BE2C (cell line): Measurements from ENCODE around the gene IFT74.

Experiments used
- DNase-seq: peaks from one replicate; pipeline ENCODE4 v3.0.0-alpha.2; 2020
- H3K27me3 ChIP-seq: fragments of 250-450 bp; sonication (Bioruptor Pico); 2 replicates; pipeline ENCODE4 v1.5.1; 2020; ENCODE audit warnings: mild to moderate bottlenecking
- H3K36me3 ChIP-seq: fragments of 250-450 bp; sonication (Bioruptor Pico); 2 replicates; pipeline ENCODE4 v1.5.1; 2020; ENCODE audit warnings: mild to moderate bottlenecking
- H3K4me1 ChIP-seq: fragments of 250-450 bp; sonication (Bioruptor Pico); 2 replicates; pipeline ENCODE4 v1.5.1; 2020
- H3K4me3 ChIP-seq: 2 replicates; pipeline ENCODE4 v1.5.1; 2011; ENCODE audit warnings: low read depth, low read length
- H3K9me3 ChIP-seq: fragments of 250-450 bp; sonication (Bioruptor Pico); 2 replicates; pipeline ENCODE4 v1.5.1; 2020
- TF ChIP-seq, protein P1 (sequence below): IDR thresholded peaks from 2 replicates; pipeline ENCODE4 v1.5.1; 2012; ENCODE audit warnings: mild to moderate bottlenecking, low read depth, low read length

The IFT74 gene

DNA sequence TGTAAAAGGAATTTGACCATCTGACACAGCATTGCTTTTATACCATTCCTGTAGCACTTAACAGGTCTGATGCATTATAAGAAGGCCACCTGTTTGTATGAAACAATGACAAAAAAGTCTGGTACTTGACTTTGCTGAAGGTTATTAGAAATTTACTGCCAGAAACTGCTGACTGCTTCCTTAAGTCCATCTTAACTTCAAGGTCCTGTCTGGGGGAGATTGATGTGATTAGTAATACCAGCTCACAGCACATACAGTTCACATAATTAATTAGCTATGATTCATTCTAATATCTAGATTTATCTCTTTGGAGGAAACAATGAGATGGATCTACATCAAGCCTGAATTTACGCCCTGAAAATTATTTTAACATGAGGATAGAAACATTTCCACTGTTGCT, 103.2 kb downstream of the IFT74 start:
- Histone ChIP-seq H3K4me1 (peaks cover 7% of the 10 kb centered on the region; the same call in 1 of the 2 replicates), H3K9me3 (no peaks in the 10 kb centered on the region), H3K36me3 (no peaks in the 10 kb centered on the region), H3K4me3 (no peak overlapping the region), H3K27me3 (no peaks in the 10 kb centered on the region)
- TF ChIP-seq, protein P1, sequence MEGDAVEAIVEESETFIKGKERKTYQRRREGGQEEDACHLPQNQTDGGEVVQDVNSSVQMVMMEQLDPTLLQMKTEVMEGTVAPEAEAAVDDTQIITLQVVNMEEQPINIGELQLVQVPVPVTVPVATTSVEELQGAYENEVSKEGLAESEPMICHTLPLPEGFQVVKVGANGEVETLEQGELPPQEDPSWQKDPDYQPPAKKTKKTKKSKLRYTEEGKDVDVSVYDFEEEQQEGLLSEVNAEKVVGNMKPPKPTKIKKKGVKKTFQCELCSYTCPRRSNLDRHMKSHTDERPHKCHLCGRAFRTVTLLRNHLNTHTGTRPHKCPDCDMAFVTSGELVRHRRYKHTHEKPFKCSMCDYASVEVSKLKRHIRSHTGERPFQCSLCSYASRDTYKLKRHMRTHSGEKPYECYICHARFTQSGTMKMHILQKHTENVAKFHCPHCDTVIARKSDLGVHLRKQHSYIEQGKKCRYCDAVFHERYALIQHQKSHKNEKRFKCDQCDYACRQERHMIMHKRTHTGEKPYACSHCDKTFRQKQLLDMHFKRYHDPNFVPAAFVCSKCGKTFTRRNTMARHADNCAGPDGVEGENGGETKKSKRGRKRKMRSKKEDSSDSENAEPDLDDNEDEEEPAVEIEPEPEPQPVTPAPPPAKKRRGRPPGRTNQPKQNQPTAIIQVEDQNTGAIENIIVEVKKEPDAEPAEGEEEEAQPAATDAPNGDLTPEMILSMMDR: no peak
- no peak for DNase-seq

DNA sequence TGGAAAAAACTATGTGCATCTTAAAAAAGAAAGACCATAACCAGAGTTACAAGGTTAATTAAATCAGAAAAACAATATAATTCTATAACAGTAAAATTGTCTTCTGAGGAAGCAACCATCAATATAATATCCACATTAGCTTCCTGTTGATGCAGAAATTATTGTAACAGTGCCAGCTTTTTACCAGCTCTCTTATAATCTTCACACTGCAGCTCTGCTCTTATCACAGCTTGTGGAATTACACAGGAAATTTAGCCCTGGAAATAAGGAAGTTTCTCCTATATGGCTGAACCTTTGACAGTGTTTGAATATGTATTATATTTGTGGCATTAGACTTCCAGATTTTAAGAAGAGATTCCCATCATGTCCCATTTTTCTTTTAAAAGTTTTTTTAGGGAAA, 103.7 kb downstream of the IFT74 start:
- H3K36me3 ChIP-seq: no peaks in the 10 kb centered on the region
- no peaks in the 10 kb centered on the region for H3K9me3 ChIP-seq
- TF ChIP-seq, protein P1: no peak
- no peak for DNase-seq
- H3K4me3 ChIP-seq: no peak overlapping the region
- H3K4me1 ChIP-seq: peaks cover 7% of the 10 kb centered on the region; the same call in 1 of the 2 replicates
- H3K27me3 ChIP-seq: no peaks in the 10 kb centered on the region

DNA sequence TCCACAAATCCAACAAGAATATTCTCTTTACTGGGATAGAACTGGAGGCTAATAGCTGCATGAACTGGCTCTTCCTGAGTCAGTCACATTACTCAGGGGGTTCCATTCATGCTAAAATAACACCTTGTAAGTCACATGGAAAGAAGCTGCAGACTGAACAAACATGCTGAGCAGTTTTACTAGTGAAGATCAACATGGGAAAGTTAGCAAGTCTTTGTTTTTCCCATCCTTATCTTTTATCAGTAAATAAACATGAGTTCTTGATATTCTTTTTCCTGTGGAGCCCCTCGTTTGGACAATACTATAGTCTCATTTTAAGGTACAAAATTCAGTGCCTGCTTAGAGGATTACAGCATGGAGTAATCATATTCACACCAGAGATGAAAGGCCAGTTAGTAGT, 109.1 kb downstream of the IFT74 start:
- Histone ChIP-seq H3K4me3 (no peak overlapping the region), H3K9me3 (no peaks in the 10 kb centered on the region), H3K4me1 (no peaks in the 10 kb centered on the region), H3K36me3 (no peaks in the 10 kb centered on the region), H3K27me3 (no peaks in the 10 kb centered on the region)
- no peak for DNase-seq
- TF ChIP-seq, protein P1: no peak

DNA sequence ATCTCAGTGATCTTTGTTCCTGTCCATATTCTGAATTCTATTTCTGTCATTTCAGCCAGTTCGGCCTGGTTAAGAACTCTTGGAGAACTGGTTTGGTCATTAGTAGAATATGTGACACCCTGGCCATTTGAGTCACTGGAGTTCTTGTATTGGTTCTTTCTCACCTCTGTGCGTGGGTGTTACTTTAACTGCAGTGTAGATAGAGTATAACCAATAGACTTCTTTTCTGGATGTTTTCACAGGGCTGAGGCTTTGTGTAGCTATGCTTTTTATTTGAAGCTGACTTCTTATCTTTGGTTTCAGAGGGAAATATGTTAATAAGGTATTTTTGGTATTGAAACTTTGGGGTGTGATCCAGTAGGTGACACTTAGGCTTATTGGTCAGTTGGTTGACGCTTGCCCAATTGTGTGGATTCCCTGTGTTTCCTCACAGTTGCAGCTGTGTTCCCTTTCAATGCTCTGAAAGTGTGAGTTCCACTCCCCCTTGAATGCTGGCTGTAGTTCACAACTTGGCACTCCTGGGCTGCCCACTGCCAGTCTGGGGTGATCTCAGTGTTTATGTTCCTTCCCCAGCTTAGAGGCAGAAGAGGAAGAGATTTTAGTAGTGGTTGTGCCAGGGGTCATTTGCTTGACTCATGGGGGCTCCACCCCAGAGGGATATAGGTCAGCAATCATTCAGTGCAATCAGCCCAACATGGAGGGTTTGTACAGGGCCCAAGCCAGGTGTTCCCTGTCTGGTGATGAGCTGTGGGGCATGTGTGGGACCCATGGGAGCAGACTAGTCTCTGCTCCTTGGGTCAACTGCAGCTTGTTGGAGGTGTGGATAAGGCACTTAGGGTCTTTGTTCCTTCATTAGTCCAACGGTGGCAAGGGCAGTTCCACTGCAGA, 117.9 kb downstream of the IFT74 start:
- TF ChIP-seq, protein P1: no peak
- Histone ChIP-seq H3K9me3 (no peaks in the 10 kb centered on the region), H3K4me3 (no peak overlapping the region), H3K4me1 (no peaks in the 10 kb centered on the region), H3K27me3 (no peaks in the 10 kb centered on the region), H3K36me3 (no peaks in the 10 kb centered on the region)
- DNase-seq: no peak

DNA sequence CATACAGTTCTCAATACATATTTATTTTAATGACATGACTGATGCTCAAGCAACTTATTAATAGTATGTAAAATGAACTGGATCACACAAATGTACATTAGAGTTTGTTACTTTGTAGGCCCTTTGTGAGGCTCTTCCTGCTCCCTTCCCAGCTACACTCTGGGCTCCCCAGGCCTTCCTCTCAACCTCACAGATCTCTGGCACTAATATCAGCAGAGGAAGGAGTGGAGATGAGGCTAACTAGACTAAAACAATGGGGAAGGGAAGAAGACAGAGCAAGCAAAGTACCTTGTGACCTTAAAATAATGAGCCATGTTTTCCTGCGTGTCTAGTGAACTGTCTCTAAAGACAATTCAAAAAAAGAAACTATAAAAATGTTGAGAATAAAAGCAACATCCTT, 122.5 kb downstream of the IFT74 start:
- no peaks in the 10 kb centered on the region for H3K4me1 ChIP-seq
- no peaks in the 10 kb centered on the region for H3K9me3 ChIP-seq
- H3K27me3 ChIP-seq: no peaks in the 10 kb centered on the region
- no peak for DNase-seq
- TF ChIP-seq, protein P1: no peak
- no peak overlapping the region for H3K4me3 ChIP-seq
- no peaks in the 10 kb centered on the region for H3K36me3 ChIP-seq

DNA sequence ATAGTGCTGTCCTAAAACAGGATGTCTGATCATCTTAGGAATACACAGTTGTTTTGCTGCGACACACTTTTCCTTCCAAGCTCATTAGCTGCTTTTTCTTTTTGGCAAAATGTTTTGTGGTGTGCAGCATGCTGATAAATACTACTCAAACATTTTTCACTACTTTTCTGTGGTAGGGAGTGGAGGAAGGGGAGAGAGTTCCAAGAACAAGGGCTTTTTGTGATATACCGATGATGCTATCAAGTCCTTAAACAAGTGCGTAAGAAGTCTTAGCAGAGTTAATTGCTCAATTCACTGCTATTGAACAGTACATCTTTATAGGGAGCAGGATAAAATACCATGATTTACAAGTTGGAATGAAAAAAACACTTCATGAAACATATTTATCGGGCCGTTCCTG, 129.2 kb downstream of the IFT74 start:
- no peaks in the 10 kb centered on the region for H3K4me1 ChIP-seq
- no peak for DNase-seq
- H3K4me3 ChIP-seq: no peak overlapping the region
- H3K9me3 ChIP-seq: no peaks in the 10 kb centered on the region
- H3K36me3 ChIP-seq: no peaks in the 10 kb centered on the region
- H3K27me3 ChIP-seq: no peaks in the 10 kb centered on the region
- TF ChIP-seq, protein P1: no peak
